H1 (cell line): ENCODE measurements around the gene ARHGEF7. TPM values are rescaled to one million over a fixed set of nuclear protein-coding genes. Genes with fewer than 3 reads are reported as not detected.

Source experiments
- CTCF ChIA-PET: fragments of 300-600 bp; sonication (Branson Sonifier 250); formaldehyde crosslinking; loops from one replicate; lab custom pipeline; 2021; ENCODE audit not compliant: partially characterized antibody; lab: Charles Lee
- POLR2A ChIA-PET: fragments of 300-600 bp; sonication (Branson Sonifier 250); formaldehyde crosslinking; loops from one replicate; lab custom pipeline; 2021; ENCODE audit warnings: inconsistent platforms; ENCODE audit not compliant: partially characterized antibody; lab: Charles Lee
- DNase-seq, 2 experiments: peaks; one replicate each; pipeline versions ENCODE4 v3.0.0 to v3.0.0-alpha.2; 2010 to 2022; ENCODE audit warnings: low spot score in 2 of 2, low read depth in 1 of 2, mixed read lengths in 1 of 2
- FAIRE-seq: peaks from 2 replicates; lab custom pipeline; 2011; peaks lifted over from hg19 to GRCh38; lab: Jason Lieb, UNC
- H2AFZ ChIP-seq: 2 replicates; pipeline ENCODE4 v1.8.1; 2012; ENCODE audit warnings: low read length, inconsistent platforms
- H2AK5ac ChIP-seq: 2 replicates; pipeline ENCODE4 v1.6.1; 2013; ENCODE audit warnings: low read depth, low read length
- H2BK120ac ChIP-seq: replicated peaks from 2 replicates; pipeline ENCODE3; 2013; ENCODE audit warnings: low read depth, low read length, inconsistent platforms
- H2BK12ac ChIP-seq: 2 replicates; pipeline ENCODE4 v1.6.1; 2013; ENCODE audit warnings: low read depth, low read length
- H2BK15ac ChIP-seq: 2 replicates; pipeline ENCODE4 v1.6.1; 2013; ENCODE audit warnings: low read length
- H2BK20ac ChIP-seq: 2 replicates; pipeline ENCODE4 v1.6.1; 2013; ENCODE audit warnings: low read length
- H2BK5ac ChIP-seq: 2 replicates; pipeline ENCODE4 v1.6.1; 2013; ENCODE audit warnings: low read depth, low read length
- H3K14ac ChIP-seq: 2 replicates; pipeline ENCODE4 v1.6.1; 2013; ENCODE audit warnings: inconsistent platforms; ENCODE audit not compliant: insufficient read length
- H3K18ac ChIP-seq: 2 replicates; pipeline ENCODE4 v1.6.1; 2013; ENCODE audit warnings: low read length; ENCODE audit errors: extremely low read depth
- H3K23ac ChIP-seq: 2 replicates; pipeline ENCODE4 v1.6.1; 2013; ENCODE audit warnings: inconsistent platforms; ENCODE audit not compliant: insufficient read length
- H3K23me2 ChIP-seq: 2 replicates; pipeline ENCODE4 v1.6.1; 2013; ENCODE audit warnings: low read depth, low read length
- H3K27ac ChIP-seq: 2 replicates; pipeline ENCODE4 v1.6.1; 2011; ENCODE audit warnings: low read depth, low read length, inconsistent platforms
- H3K27me3 ChIP-seq, 4 experiments: replicated peaks in 1 of 4; 1 replicate in 1 of 4; 2 replicates in 3 of 4; pipeline versions ENCODE4 v1.6.1 to v1.8.1; 2011 to 2013; ENCODE audit warnings: low read length in 3 of 4, mild to moderate bottlenecking in 3 of 4, inconsistent platforms in 2 of 4, mixed read lengths in 2 of 4, moderate library complexity in 1 of 4; ENCODE audit not compliant: control insufficient read depth in 3 of 4, insufficient read depth in 3 of 4; ENCODE audit errors: extremely low read depth in 1 of 4
- H3K36me3 ChIP-seq, 4 experiments: 2 replicates each; pipeline versions ENCODE4 v1.6.1 to v1.8.1; 2011 to 2013; ENCODE audit warnings: mild to moderate bottlenecking in 4 of 4, low read length in 3 of 4, moderate library complexity in 2 of 4, control low read depth in 1 of 4, inconsistent platforms in 1 of 4; ENCODE audit not compliant: insufficient read depth in 4 of 4, control insufficient read depth in 2 of 4
- H3K4ac ChIP-seq: replicated peaks from 2 replicates; pipeline ENCODE3; 2013; ENCODE audit warnings: low read length, low read depth, mixed read lengths, inconsistent platforms; ENCODE audit not compliant: insufficient read length
- H3K4me1 ChIP-seq, 4 experiments: replicated peaks in 1 of 4; 1 replicate in 1 of 4; 2 replicates in 3 of 4; pipeline versions ENCODE4 v1.6.1 to v1.8.1; 2011 to 2013; ENCODE audit warnings: low read length in 3 of 4, inconsistent platforms in 2 of 4, mixed read lengths in 1 of 4; ENCODE audit not compliant: insufficient read depth in 4 of 4, control insufficient read depth in 3 of 4
- H3K4me2 ChIP-seq, 2 experiments: 2 replicates each; pipeline versions ENCODE4 v1.6.1 to v1.8.1; 2011 to 2013; ENCODE audit warnings: low read depth in 2 of 2, low read length in 2 of 2, control low read depth in 1 of 2, inconsistent platforms in 1 of 2, mild to moderate bottlenecking in 1 of 2; ENCODE audit not compliant: insufficient read depth in 1 of 2
- H3K4me3 ChIP-seq, 4 experiments: fragments of 200-600, 300-600 bp in 1 of 4; sonication (generic), shearing (Covaris generic), sonication (Bioruptor Twin) in 1 of 4; 2 replicates each; pipeline versions ENCODE4 v1.5.1 to v1.8.1; 2011 to 2016; ENCODE audit warnings: low read length in 4 of 4, low read depth in 3 of 4, control low read depth in 2 of 4, inconsistent platforms in 2 of 4, mild to moderate bottlenecking in 2 of 4, mixed read lengths in 1 of 4, moderate library complexity in 1 of 4; ENCODE audit not compliant: insufficient read depth in 2 of 4; ENCODE audit errors: extremely low read depth in 1 of 4
- H3K56ac ChIP-seq: replicated peaks from 2 replicates; pipeline ENCODE3; 2013; ENCODE audit warnings: low read depth, mild to moderate bottlenecking, mixed read lengths, low read length, inconsistent platforms; ENCODE audit not compliant: insufficient read length
- H3K79me1 ChIP-seq: 2 replicates; pipeline ENCODE4 v1.6.1; 2013; ENCODE audit warnings: low read depth, low read length, control low read depth
- H3K79me2 ChIP-seq, 2 experiments: 2 replicates each; pipeline versions ENCODE4 v1.6.1 to v1.8.1; 2012 to 2013; ENCODE audit warnings: low read length in 2 of 2, mild to moderate bottlenecking in 2 of 2, inconsistent platforms in 1 of 2; ENCODE audit not compliant: insufficient read depth in 2 of 2, control insufficient read depth in 1 of 2
- H3K9ac ChIP-seq, 4 experiments: replicated peaks in 1 of 4; 1 replicate in 1 of 4; 2 replicates in 3 of 4; pipeline versions ENCODE4 v1.6.1 to v1.8.1; 2011 to 2013; ENCODE audit warnings: low read depth in 3 of 4, low read length in 3 of 4, control low read depth in 2 of 4, mild to moderate bottlenecking in 2 of 4, moderate library complexity in 2 of 4, inconsistent platforms in 1 of 4; ENCODE audit errors: extremely low read depth in 1 of 4
- H3K9me3 ChIP-seq, 2 experiments: 2 replicates each; pipeline versions ENCODE4 v1.6.1 to v1.8.1; 2012 to 2013; ENCODE audit warnings: mild to moderate bottlenecking in 2 of 2, moderate library complexity in 2 of 2, control low read depth in 1 of 2, inconsistent platforms in 1 of 2, low read depth in 1 of 2, low read length in 1 of 2, mixed read lengths in 1 of 2; ENCODE audit not compliant: insufficient read depth in 2 of 2
- H4K20me1 ChIP-seq, 2 experiments: replicated peaks in 1 of 2; 2 replicates each; pipeline versions ENCODE3 to v1.8.1; 2011 to 2013; ENCODE audit warnings: inconsistent platforms in 2 of 2, low read length in 2 of 2, mild to moderate bottlenecking in 1 of 2; ENCODE audit not compliant: insufficient read depth in 2 of 2, control insufficient read depth in 1 of 2
- H4K5ac ChIP-seq: 2 replicates; pipeline ENCODE4 v1.6.1; 2013; ENCODE audit warnings: low read length, low read depth, mixed read lengths, inconsistent platforms; ENCODE audit not compliant: insufficient read length
- H4K8ac ChIP-seq: 2 replicates; pipeline ENCODE4 v1.8.0; 2013; ENCODE audit warnings: mild to moderate bottlenecking, moderate library complexity, low read length, inconsistent platforms; ENCODE audit not compliant: insufficient read depth; ENCODE audit errors: extremely low read depth
- H4K91ac ChIP-seq: replicated peaks from 2 replicates; pipeline ENCODE3; 2013; ENCODE audit warnings: low read length, mixed read lengths, inconsistent platforms; ENCODE audit not compliant: insufficient read length
- BACH1 ChIP-seq: IDR thresholded peaks from 2 replicates; pipeline ENCODE4 v1.6.1; 2012; ENCODE audit warnings: low read length, improper control_type of control experiment
- EGR1 ChIP-seq: IDR thresholded peaks from 2 replicates; pipeline ENCODE4 v1.6.1; 2011; ENCODE audit warnings: low read depth, low read length, borderline replicate concordance
- RFX5 ChIP-seq: IDR thresholded peaks from 2 replicates; pipeline ENCODE4 v1.6.1; 2011; ENCODE audit warnings: low read depth, low read length, improper control_type of control experiment, borderline replicate concordance
- SP4 ChIP-seq: IDR thresholded peaks from 2 replicates; pipeline ENCODE4 v1.6.1; 2012; ENCODE audit warnings: low read length, inconsistent platforms
- WGBS, 2 experiments: shearing (Covaris generic) in 1 of 2; methylation state at CpG; one replicate each; pipeline versions ENCODE4 v1.1.6 to v1.1.7; 2013 to 2015; ENCODE audit warnings: low lambda C conversion rate in 2 of 2, mixed read lengths in 2 of 2, inconsistent platforms in 1 of 2, low coverage in 1 of 2, missing lambda C conversion rate in 1 of 2; ENCODE audit not compliant: insufficient replicate concordance in 2 of 2, insufficient coverage in 1 of 2, insufficient read length in 1 of 2; ENCODE audit errors: extremely low coverage in 1 of 2, missing lambda C conversion rate in 1 of 2; 5-methylcytosine and 5-hydroxymethylcytosine counted together
- polyA plus RNA-seq, 7 experiments: library from polyadenylated mRNA; depleted of rRNA in 3 of 7; stranded (reverse) in 5 of 7; unstranded in 2 of 7; fragments of >200 nt in 5 of 7; fragments of 200-250 nt in 2 of 7; gene quantifications; 1 replicate in 5 of 7; 2 replicates in 1 of 7; 4 replicates in 1 of 7; pipeline versions ENCODE4 v1.2.1 to v1.2.3, GENCODE V29; 2011 to 2013; ENCODE audit warnings: missing spikeins in 2 of 7, mixed read lengths in 2 of 7
- total RNA-seq: library from RNA; stranded (reverse); fragmentation: NEBNext Ultra II Directional; extraction: Animal tissue kit (Norgen Biotek cat#: 25700); gene quantifications from 2 replicates; pipeline ENCODE4 v1.2.1, GENCODE V29; 2021

The ARHGEF7 gene
- total and polyA plus RNA-seq, 2 of the 8 experiments (the other 6 are each of a cell fraction or from before 2014, with no cell fraction given) = 26.2 to 56.5 TPM

DNA sequence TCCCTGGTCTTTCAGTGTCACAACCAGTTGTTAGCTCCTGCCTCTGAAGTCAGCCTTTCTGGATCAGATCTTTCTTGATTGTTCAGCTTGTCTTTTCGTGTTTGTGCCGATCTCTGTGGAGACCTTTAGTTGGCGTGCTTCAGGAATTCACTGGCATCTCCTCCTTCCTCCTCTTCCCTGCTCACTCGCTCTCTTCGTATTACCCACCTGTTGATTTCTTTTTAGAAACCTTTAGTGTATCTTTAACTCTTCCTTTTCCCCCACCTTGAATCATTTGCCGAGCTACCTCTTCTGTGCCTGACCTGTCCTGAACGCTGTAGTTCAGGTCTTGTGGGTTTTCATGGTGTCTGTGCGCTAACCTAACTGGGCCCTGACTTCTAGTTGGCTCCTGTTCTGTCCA, 141.3 kb downstream of the ARHGEF7 start:
- Histone ChIP-seq H2AFZ (no peak overlapping the region), H3K79me1 (peaks cover 2% of the 10 kb centered on the region; the same call in 1 of the 2 replicates), H2BK120ac (no peak overlapping the region), H4K8ac (no peak overlapping the region), H4K91ac (no peak overlapping the region), H3K4ac (no peak overlapping the region), H3K27ac (no peak overlapping the region), H3K4me1 (peaks cover 0 to 2% (median 0%) of the 10 kb centered on the region in 4 experiments; a peak in 1 of 7 replicates), H2BK15ac (no peak overlapping the region), H3K23ac (no peak overlapping the region), H2BK12ac (no peak overlapping the region), H3K14ac (no peak overlapping the region), H3K27me3 (no peaks in the 10 kb centered on the region), H3K4me2 (no peak overlapping the region), H3K79me2 (peaks cover 0 to 4% of the 10 kb centered on the region in 2 experiments; a peak in 1 of 4 replicates), H3K9ac (no peak overlapping the region), H3K18ac (no peak overlapping the region), H3K56ac (no peak overlapping the region), H2AK5ac (no peak overlapping the region), H3K23me2 (no peaks in the 10 kb centered on the region), H2BK5ac (no peak overlapping the region), H2BK20ac (no peak overlapping the region), H4K5ac (no peak overlapping the region)
- FAIRE-seq = no peak
- ChIA-PET POLR2A (no interaction called here), CTCF (interaction anchor here (0.6 to 1.5 kb wide), 3 partner anchors 12 to 173 kb away, joined by 3 to 5 read pairs (median 3); no protein-coding TSS in a partner anchor)
- DNase-seq = peak in 1 of 2 experiments; percentile 29
- 96% methylated on average over 8 of the region's 8 CpGs; no CpG with 5 or more reads in 1 of the 2 experiments for WGBS, 2 experiments
- TF ChIP-seq RFX5 (no peak), BACH1 (no peak), SP4 (no peak), EGR1 (no peak)
- TF ChIP-seq, all 59 proteins: peak for 0
- Histone ChIP-seq H3K36me3 (peaks cover 3 to 9% (median 6%) of the 10 kb centered on the region in 4 experiments; a peak in 2 of 8 replicates), H3K9me3 (no peaks in the 10 kb centered on the region), H3K4me3 (no peak overlapping the region), H4K20me1 (peaks cover 2 to 5% of the 10 kb centered on the region in 2 experiments)
